Small intestine (tissue), 7 donors: ENCODE data around the gene VCL. TPM values are rescaled to one million over a fixed set of nuclear protein-coding genes. Genes with fewer than 3 reads are reported as not detected.
"Not testable (repeated sequence)": the region's sequence is repeated elsewhere in the genome, so short reads cannot be mapped to it uniquely, and the experiment has no call there.

Source experiments
- DNase-seq, 2 donors: peaks; one replicate each; pipeline versions ENCODE4 v3.0.0 to v3.0.0-alpha.2; 2013
- FAIRE-seq: peaks from 2 replicates; lab custom pipeline; 2012; peaks lifted over from hg19 to GRCh38; lab: Jason Lieb, UNC
- H3K27ac ChIP-seq, 3 donors: one replicate each; pipeline ENCODE4 v1.5.1; 2013; ENCODE audit warnings: low read length in 2 of 3, mild to moderate bottlenecking in 2 of 3, control low read depth in 1 of 3, inconsistent platforms in 1 of 3, low read depth in 1 of 3, moderate library complexity in 1 of 3
- H3K27me3 ChIP-seq, 3 donors: one replicate each; pipeline ENCODE4 v1.6.1; 2013; ENCODE audit warnings: low read length in 3 of 3, inconsistent platforms in 1 of 3; ENCODE audit not compliant: control insufficient read depth in 3 of 3, insufficient read depth in 3 of 3
- H3K36me3 ChIP-seq, 3 donors: one replicate each; pipeline ENCODE4 v1.6.1; 2013; ENCODE audit warnings: low read length in 3 of 3, inconsistent platforms in 1 of 3, low read depth in 1 of 3, mild to moderate bottlenecking in 1 of 3, moderate library complexity in 1 of 3; ENCODE audit not compliant: control insufficient read depth in 3 of 3, insufficient read depth in 2 of 3
- H3K4me1 ChIP-seq, 3 donors: one replicate each; pipeline ENCODE4 v1.6.1; 2013; ENCODE audit warnings: low read length in 2 of 3, inconsistent platforms in 1 of 3, low read depth in 1 of 3, mild to moderate bottlenecking in 1 of 3, moderate library complexity in 1 of 3; ENCODE audit not compliant: control insufficient read depth in 3 of 3, insufficient read depth in 2 of 3
- H3K4me3 ChIP-seq, 3 donors: one replicate each; pipeline ENCODE4 v1.5.1; 2013; ENCODE audit warnings: low read length in 3 of 3, control low read depth in 1 of 3, inconsistent platforms in 1 of 3, low read depth in 1 of 3, mild to moderate bottlenecking in 1 of 3, moderate library complexity in 1 of 3
- H3K9me3 ChIP-seq, 2 donors: one replicate each; pipeline ENCODE4 v1.6.1; 2013; ENCODE audit warnings: low read depth in 1 of 2, low read length in 1 of 2; ENCODE audit not compliant: control insufficient read depth in 2 of 2, insufficient read depth in 1 of 2
- WGBS, 3 donors: extraction: QIAGEN DNeasy Blood & Tissue Kit; methylation state at CpG; one replicate each; pipeline ENCODE4 v1.1.7; 2013; 5-methylcytosine and 5-hydroxymethylcytosine counted together
- polyA plus RNA-seq, 4 donors: library from polyadenylated mRNA; stranded (reverse) in 3 of 4; unstranded in 1 of 4; fragments of 200-250 nt in 3 of 4; fragments of 120-200 nt in 1 of 4; gene quantifications; one replicate each; pipeline versions ENCODE4 v1.2.1 to v1.2.3, GENCODE V29; 2013
- donor health status: healthy with polysubstance abuse.
- donor health status: control.
- donor health status: control.
- donor health status: Bipolar disorder and iron deficiency.
- donor health status: healthy.

Gene VCL
- polyA plus RNA-seq, 4 donors: 8.9 to 32.2 (median 20.9) TPM

DNA sequence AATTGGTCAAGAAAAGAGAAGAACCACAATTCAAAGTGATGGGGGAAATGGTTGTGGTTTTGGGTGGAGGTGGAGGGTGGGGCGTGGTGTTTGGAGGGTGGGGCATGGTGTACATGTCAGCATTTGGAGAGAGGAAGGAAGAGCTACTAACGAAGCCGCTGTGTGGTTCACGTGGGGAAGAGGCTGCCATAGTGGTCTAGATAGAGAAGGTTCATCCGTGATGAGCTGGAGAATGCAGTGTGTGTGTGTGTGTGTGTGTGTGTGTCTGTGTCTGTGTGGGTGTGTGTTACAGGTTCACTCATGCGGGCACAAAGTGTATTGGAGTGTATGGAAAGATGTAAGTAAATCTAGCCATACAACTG is 6.1 kb upstream of the VCL start:
- Histone ChIP-seq H3K27ac (peak overlapping the region in 1 of 3 donors; percentile 38), H3K4me1 (no peaks in the 10 kb centered on the region), H3K36me3 (no peaks in the 10 kb centered on the region), H3K27me3 (no peaks in the 10 kb centered on the region), H3K9me3 (no peaks in the 10 kb centered on the region), H3K4me3 (no peak overlapping the region)
- FAIRE-seq (no peak), DNase-seq (peak in 1 of 2 donors; percentile 55)
- WGBS, 3 donors: 55 to 69% (median 67%) methylated on average over 6 of the region's 6 CpGs

DNA sequence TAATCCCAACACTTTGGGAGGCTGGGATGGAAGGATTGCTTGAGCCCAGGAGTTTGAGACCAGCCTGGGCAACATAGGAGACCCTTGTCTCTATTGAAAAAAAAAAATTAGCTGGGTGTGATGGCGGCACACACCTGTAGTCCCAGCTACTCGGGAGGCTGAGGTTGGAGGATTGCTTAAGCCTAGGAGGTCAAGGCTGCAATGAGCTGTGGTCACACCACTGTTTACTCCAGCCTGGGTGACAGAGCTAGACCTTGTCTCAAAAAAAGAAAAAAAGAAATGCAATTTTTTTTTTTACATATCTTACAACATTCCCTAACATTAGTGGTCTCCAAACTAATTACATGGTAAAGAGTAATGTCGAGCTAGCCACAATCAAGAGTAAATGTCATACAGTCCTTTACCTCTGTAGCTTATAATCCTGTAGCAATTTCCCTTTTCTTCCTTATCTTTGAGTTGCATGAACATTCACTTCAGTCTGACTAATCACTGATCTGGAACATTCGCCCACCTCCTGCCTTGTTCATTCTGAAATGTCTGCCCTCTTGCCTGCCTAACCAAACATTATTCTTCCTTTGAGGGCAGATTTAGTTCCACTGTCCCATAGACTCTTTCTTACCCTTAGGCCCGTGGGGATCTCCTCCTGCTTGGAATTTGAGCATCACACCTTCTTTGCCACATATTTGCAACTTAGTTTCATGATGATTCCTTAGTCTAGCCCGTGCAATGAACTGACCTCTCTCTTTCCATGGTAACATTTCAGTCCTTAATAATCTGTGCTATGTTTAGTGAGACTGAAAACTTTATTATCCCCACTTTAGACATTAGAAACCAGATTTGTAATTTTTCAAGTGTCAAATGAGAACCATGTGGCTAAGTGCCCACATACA is 4.8 kb upstream of the VCL start:
- Histone ChIP-seq H3K27ac (no peak overlapping the region), H3K4me1 (no peaks in the 10 kb centered on the region), H3K9me3 (no peaks in the 10 kb centered on the region), H3K27me3 (no peaks in the 10 kb centered on the region), H3K4me3 (no peak overlapping the region), H3K36me3 (no peaks in the 10 kb centered on the region)
- DNase-seq: no peak
- FAIRE-seq: no peak
- 60 to 69% (median 63%) methylated on average over 6 of the region's 6 CpGs for WGBS, 3 donors

DNA sequence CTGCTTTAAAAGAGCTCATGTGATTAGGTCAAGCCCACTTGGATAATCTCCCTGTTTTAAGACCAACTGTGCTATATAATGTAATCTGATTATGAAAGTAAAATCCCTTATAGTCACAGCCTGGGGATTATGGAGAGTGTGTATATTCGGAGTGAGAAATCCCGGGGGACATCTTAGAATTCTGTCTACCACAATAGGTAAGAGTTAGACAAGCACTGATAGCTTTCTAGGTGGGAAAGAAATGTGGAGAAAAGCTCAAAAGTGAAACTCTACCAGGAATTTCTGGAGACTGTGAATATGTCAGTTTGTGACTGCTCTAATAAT is 2.9 kb upstream of the VCL start:
- WGBS, 3 donors: 83 to 85% (median 84%) methylated on average over 2 of the region's 2 CpGs
- FAIRE-seq (no peak), DNase-seq (no peak)
- H3K4me1 ChIP-seq: peaks cover 0 to 9% (median 0%) of the 10 kb centered on the region in 3 donors
- no peak overlapping the region for H3K4me3 ChIP-seq
- no peaks in the 10 kb centered on the region for H3K9me3 ChIP-seq
- H3K27me3 ChIP-seq: no peaks in the 10 kb centered on the region
- H3K27ac ChIP-seq: no peak overlapping the region
- no peaks in the 10 kb centered on the region for H3K36me3 ChIP-seq

DNA sequence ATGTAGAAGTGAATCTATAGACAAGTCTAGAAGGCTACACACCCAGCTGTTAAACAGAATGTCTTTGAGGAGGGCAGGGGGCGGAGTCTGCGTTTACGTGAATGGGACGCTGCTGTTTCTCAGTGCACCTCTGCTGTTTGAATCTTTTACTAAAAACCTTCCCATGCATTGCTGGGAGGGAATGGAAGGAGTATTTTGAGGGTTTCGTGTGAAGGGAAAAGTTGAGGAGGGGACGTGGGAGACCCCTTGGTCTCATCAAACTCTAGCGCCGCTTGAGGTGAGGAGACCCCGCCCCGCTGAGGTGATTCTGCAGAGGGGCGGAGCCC is 492 bp upstream of the VCL start:
- 0 to 1% (median 0%) methylated on average over 8 to 11 of the region's 11 CpGs for WGBS, 3 donors
- Histone ChIP-seq H3K27ac (peak overlapping the region in 2 of 3 donors; percentile 76 to 83), H3K4me1 (peaks cover 0 to 24% (median 6%) of the 10 kb centered on the region in 3 donors), H3K4me3 (peak overlapping the region; percentile 43 to 94 (median 84)), H3K36me3 (peaks cover 0 to 4% (median 0%) of the 10 kb centered on the region in 3 donors), H3K27me3 (no peaks in the 10 kb centered on the region), H3K9me3 (no peaks in the 10 kb centered on the region)
- FAIRE-seq: no peak
- DNase-seq: peak in 1 of 2 donors; percentile 87

DNA sequence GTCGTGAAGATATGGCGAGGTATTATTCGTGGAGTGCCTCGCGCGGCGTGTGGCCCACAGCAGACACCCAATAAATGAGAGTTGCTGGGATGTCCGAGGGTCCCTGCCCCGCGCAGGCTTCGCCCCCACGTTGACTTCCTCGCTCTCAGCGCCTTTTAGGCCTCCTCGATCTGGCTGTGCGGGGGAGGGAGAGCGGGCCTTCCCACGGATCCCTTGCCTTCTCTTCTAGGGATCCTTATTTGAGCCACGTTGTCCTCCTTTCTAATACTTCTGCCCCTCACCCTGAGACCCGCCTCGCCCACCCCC is 660 bp downstream of the VCL start:
- Histone ChIP-seq H3K4me3 (peak overlapping the region; percentile 78 to 94 (median 84)), H3K27me3 (no peaks in the 10 kb centered on the region), H3K27ac (peak overlapping the region; percentile 88 to 97 (median 94)), H3K36me3 (peaks cover 0 to 5% (median 0%) of the 10 kb centered on the region in 3 donors), H3K4me1 (peaks cover 0 to 24% (median 6%) of the 10 kb centered on the region in 3 donors), H3K9me3 (no peaks in the 10 kb centered on the region)
- DNase-seq: no peak
- FAIRE-seq: no peak
- 2 to 8% (median 3%) methylated on average over 18 to 21 of the region's 21 CpGs for WGBS, 3 donors

DNA sequence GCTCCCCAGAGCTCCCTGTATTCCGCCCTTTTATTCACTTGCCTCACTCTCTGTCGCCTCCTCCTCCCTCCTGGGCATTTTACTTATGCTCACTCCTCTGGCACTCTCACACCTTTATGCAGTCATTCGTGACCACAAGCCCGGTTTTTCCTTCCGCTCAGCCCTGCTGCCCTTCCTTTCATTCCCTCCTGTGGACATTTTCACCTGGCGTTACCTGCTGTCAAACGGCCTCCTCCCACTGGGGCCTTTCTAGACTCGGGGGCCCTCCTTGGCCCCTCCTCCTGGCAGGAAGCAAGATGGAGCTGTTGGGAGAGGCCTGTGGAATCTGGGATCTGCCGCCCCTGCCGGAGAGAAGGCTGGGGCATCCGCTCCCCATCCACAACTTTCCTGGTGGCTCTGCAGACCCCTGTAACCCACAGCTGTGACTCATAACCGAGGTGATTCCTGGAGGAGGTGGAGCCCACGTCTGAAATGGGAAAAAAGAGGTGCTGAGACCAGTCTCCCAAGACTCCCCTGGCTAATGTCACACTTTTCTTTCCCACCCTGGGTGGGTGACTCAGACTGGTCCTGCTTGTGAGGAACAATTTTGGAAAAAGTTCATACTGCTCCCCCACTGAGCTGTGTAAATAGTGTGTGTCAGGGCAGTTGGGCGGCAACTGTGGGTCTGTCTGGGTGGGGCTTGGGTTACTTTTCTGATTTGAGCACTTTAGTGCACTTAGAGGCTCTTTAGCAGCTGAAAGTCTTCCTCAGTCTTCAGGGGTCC is 1.2 kb downstream of the VCL start:
- H3K36me3 ChIP-seq: peaks cover 0 to 7% (median 0%) of the 10 kb centered on the region in 3 donors
- H3K4me1 ChIP-seq: peaks cover 0 to 24% (median 6%) of the 10 kb centered on the region in 3 donors
- 15 to 20% (median 16%) methylated on average over 14 of the region's 14 CpGs for WGBS, 3 donors
- H3K27ac ChIP-seq: peak overlapping the region; percentile 88 to 97 (median 94)
- DNase-seq: peak; percentile 76 to 91
- no peak for FAIRE-seq
- H3K9me3 ChIP-seq: no peaks in the 10 kb centered on the region
- no peaks in the 10 kb centered on the region for H3K27me3 ChIP-seq
- peak overlapping the region; percentile 78 to 94 (median 84) for H3K4me3 ChIP-seq

DNA sequence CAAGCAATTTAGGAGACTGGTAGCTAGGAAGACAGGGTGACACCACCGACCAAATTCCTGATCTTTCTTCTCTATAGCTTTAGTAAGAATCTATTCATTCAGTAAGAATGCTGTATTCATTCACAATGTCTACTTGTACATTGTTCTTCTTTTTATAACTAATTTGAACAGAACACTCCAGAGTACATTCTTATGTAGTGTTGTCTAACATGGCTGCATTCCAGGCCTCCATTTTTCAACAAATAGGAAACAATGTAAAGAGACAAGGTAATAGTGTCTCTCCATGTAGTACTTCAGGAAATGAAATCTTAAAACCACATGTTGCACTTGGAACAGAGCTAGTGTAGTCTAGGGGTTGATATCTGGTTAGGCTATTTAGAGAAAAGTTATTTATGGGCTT is 1.8 kb downstream of the VCL start:
- 13 to 25% (median 16%) methylated on average over 1 of the region's 1 CpG for WGBS, 3 donors
- FAIRE-seq: no peak
- no peaks in the 10 kb centered on the region for H3K9me3 ChIP-seq
- peak overlapping the region; percentile 78 to 94 (median 84) for H3K4me3 ChIP-seq
- H3K27me3 ChIP-seq: no peaks in the 10 kb centered on the region
- peak overlapping the region in 2 of 3 donors; percentile 94 to 97 for H3K27ac ChIP-seq
- H3K36me3 ChIP-seq: peaks cover 0 to 7% (median 0%) of the 10 kb centered on the region in 3 donors
- peaks cover 0 to 24% (median 6%) of the 10 kb centered on the region in 3 donors for H3K4me1 ChIP-seq
- DNase-seq: peak in 1 of 2 donors; percentile 39

DNA sequence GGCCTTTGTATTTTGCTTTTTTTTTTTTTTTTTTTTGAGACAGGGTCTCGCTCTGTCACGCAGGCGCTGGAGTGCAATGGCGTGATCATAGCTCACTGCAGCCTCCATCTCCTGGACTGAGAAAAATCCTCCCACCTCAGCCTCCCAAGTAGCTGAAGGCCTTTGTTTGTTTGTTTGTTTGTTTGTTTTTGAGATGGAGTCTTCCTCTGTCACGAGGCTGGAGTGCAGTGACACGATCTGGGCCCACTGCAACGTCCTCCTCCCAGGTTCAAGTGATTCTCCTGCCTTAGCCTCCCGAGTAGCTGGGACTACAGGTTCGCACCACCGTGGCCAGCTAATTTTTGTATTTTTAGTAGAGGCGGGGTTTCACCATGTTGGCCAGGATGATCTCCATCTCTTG is 2.3 kb downstream of the VCL start:
- not testable (repeated sequence) for FAIRE-seq, H3K27me3 ChIP-seq, H3K4me3 ChIP-seq, H3K9me3 ChIP-seq, DNase-seq, H3K36me3 ChIP-seq
- Histone ChIP-seq H3K27ac (peak overlapping the region in 1 of 3 donors; percentile 97), H3K4me1 (peaks cover 0 to 24% (median 6%) of the 10 kb centered on the region in 3 donors)
- 84 to 94% (median 94%) methylated on average over 11 of the region's 11 CpGs for WGBS, 3 donors
